ENCODE results near the gene DHRS4L2.
"Not testable (repeated sequence)": the region's sequence is repeated elsewhere in the genome, so short reads cannot be mapped to it uniquely, and the experiment has no call there.

Gene DHRS4L2

DNA sequence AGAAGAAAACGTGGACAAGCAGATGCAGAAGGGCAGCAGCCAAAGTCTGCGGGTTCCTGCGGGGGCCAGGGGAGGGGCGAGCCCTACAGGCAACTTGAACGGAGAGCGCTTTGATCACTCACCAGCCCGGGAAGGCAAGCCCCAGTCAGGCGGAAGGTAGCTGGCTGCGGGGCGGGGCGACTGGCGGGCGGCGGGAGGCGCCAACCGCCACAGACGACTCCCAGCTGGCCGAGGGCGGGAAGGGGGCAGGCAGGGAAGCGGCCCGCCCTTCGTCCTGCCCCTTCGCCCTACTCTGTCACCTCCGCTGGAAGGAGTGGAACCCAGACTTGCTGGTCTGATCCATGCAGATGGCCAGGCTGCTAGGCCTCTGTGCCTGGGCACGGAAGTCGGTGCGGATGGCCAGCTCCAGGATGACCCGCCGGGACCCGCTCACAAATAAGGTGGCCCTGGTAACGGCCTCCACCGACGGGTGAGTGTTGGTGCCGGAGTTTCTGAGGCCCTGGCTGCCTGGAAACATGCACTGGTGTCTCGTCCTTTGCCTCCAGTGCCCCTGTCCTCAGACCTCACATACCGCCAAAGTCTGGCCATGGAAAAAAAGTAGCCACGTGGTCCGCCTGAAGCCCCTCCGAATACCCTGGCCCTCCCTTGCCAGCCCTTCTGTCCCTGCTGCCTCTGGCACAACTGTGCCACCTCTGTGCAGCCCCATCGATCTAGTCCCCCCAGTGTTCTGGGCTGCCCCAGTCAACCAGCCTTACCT is at the start of gene DHRS4L2:
Gene DHRS4L2 (plus strand): TSS at position 323 of the 757 bp plus-strand sequence. CDS start 19 bp downstream, at position 342.
- DNase-seq (ENCODE audit: low spot score) = peak; percentile 24
- CTCF ChIA-PET = not testable (repeated sequence)
- H3K27ac ChIP-seq = peak within 1 kb of the TSS; percentile 99
- POLR2A ChIA-PET (ENCODE audit: low non-redundant PET) = interaction anchor here (0.8 kb wide), 1 partner anchor 92 kb away, joined by 3 read pairs; no protein-coding TSS in a partner anchor

DNA sequence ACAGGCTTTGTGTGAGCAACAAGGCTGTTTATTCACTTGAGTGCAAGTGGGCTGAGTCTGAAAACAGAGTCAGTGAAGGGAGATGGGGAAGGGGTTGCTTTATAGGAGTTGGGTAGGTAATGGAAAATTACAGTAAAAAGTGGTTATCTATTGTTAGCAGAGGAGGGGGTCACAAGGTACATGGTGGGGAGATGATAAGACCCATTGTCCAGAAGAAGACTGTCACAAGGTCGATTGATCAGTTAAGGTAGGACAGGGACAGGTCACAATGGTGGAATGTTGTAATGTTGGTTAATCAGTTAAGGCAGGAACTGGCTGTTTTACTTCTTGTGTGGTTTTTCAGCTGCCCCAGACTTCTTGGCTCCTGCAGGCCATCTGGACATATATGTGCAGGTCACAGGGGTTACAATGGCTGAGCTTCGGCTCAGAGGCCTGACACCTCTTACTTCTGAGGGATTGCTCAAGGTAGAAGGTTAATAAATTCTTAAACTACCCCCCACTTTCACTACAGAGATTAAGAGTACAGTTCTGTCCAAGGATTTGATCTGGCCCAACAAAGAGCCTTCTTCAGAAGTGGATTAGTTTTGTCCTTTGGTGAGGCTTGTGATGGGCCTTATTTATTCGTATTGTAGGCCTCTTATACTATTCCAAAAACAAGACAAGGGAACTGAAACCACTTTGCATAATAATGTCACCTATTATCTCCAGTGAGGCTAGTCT is 49.0 kb upstream of the DHRS4L2 start:
- TF ChIP-seq, protein P1, sequence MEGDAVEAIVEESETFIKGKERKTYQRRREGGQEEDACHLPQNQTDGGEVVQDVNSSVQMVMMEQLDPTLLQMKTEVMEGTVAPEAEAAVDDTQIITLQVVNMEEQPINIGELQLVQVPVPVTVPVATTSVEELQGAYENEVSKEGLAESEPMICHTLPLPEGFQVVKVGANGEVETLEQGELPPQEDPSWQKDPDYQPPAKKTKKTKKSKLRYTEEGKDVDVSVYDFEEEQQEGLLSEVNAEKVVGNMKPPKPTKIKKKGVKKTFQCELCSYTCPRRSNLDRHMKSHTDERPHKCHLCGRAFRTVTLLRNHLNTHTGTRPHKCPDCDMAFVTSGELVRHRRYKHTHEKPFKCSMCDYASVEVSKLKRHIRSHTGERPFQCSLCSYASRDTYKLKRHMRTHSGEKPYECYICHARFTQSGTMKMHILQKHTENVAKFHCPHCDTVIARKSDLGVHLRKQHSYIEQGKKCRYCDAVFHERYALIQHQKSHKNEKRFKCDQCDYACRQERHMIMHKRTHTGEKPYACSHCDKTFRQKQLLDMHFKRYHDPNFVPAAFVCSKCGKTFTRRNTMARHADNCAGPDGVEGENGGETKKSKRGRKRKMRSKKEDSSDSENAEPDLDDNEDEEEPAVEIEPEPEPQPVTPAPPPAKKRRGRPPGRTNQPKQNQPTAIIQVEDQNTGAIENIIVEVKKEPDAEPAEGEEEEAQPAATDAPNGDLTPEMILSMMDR (conservative IDR thresholded peaks at IDR 0.05; ENCODE audit: low read depth) = no peak
- no peak overlapping the region for H3K27ac ChIP-seq
- DNase-seq (ENCODE audit: low spot score) = no peak
- ChIA-PET POLR2A (ENCODE audit: low non-redundant PET) (no interaction called here), CTCF (no interaction called here)

DNA sequence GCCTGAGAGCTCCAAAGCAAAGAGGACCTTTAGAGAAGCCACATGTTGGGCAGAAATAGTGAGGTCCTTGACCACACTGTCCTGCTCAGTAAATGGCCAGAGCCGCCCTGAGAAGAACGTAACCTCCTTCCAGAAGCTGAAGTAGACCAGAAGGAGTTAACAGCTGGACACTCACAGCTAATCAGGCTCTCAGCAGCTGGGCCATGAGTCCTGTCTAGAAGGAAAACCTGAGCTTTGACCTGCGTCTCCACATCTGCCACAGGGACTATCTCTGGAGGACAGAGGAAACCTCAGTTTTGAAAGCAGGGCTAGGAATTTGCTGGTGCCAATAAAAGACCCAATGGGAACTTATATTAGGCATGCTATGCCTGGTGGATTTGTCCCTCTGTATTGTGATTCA is 47.5 kb upstream of the DHRS4L2 start:
- no peak for DNase-seq (ENCODE audit: low spot score)
- TF ChIP-seq, protein P1 (conservative IDR thresholded peaks at IDR 0.05; ENCODE audit: low read depth) = no peak
- ChIA-PET CTCF (no interaction called here), POLR2A (ENCODE audit: low non-redundant PET) (no interaction called here)
- H3K27ac ChIP-seq = no peak overlapping the region

DNA sequence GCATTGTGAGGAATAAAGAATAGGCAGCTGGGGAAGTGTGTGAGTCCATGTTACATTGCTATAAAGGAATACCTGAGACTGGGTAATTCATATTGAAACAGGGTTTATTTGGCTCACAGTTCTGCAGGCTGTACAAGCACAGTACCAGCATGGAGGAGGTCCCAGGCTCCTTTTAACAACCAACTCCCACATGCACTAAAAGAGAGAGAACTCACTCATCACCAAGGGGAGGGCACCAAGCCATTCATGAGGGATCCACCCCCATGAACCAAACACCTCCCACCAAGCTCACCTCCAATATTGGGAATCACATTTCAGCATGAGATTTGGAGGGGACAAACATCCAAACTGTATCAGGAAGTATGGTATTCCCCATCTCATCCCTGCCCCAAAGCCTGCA is 47.1 kb upstream of the DHRS4L2 start:
- ChIA-PET POLR2A (ENCODE audit: low non-redundant PET) (no interaction called here), CTCF (interaction anchor here (0.7 kb wide), 1 partner anchor 215 kb away, joined by 3 read pairs; no protein-coding TSS in a partner anchor)
- DNase-seq (ENCODE audit: low spot score) = no peak
- H3K27ac ChIP-seq = no peak overlapping the region
- TF ChIP-seq, protein P1 (conservative IDR thresholded peaks at IDR 0.05; ENCODE audit: low read depth) = no peak

DNA sequence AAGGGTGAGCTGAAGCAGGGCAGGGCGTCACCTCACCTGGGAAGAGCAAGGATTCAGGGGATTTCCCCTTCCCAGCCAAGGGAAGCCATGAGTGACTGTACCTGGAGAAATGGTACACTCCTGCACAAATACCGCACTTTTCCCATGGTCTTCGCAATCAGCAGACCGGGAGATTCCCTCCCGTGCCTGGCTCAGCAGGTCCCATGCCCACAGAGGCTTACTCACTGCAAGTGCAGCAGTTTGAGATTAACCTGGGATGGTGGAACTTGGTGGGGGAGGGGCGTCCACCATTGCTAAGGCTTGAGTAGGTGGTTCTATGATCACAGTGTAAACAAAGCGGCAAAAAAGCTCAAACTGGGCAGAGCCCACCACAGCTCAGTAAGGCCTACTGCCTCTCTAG is 46.1 kb upstream of the DHRS4L2 start:
- no peak overlapping the region for H3K27ac ChIP-seq
- CTCF ChIA-PET = interaction anchor here (0.7 kb wide), 1 partner anchor 216 kb away, joined by 3 read pairs; no protein-coding TSS in a partner anchor
- POLR2A ChIA-PET (ENCODE audit: low non-redundant PET) = no interaction called here
- DNase-seq (ENCODE audit: low spot score) = no peak
- TF ChIP-seq, protein P1 (conservative IDR thresholded peaks at IDR 0.05; ENCODE audit: low read depth) = no peak

DNA sequence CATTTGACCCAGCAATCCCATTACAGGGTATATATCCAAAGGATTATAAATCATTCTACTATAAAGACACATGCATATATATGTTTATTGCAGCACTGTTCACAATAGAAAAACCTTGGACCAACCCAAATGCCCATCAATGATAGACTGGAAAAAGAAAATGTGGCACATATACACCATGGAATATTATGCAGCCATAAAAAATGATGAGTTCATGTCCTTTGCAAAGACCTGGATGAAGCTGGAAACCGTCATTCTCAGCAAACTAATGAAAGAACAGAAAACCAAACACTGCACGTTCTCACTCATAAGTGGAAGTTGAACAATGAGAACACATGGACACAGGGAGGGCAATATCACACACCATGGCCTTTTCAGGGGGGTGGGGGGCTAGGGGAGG is 39.7 kb upstream of the DHRS4L2 start:
- DNase-seq (ENCODE audit: low spot score); H3K27ac ChIP-seq; POLR2A ChIA-PET (ENCODE audit: low non-redundant PET); CTCF ChIA-PET: not testable (repeated sequence)

DNA sequence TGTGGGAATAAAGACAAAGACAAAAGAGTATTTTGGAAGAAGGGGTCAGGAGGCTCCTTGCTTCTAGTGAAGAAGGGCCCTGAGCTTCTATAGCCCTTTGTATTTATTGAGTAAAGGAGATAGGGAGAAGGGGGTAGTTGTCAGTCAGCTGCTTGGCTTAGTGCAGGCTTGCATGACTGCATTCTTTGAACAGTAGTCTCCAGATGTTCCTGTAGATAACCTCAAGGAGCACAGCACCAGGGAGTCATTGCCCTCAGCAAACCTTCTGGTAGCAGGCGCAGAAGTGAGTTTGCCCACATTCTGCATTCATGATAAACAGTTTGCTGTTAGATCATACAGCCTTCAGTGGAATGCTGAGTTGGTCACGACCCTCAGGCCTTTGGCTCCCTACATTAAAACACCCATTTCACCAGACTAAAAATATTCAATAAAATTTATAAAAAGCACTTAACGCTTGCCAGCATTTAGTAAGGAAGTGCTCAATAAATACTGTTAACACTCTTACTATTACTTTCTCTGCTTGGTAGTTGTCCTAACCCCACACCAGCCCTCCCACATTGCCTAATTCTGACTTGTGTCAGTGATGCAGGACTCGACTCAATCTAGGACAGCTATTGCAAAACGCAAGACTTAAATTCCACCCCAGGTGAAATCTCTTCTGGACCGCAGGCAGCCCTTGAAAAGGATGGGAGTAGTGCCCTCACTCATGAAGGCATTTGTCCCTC is 38.2 kb upstream of the DHRS4L2 start:
- no peak overlapping the region for H3K27ac ChIP-seq
- CTCF ChIA-PET = no interaction called here
- POLR2A ChIA-PET (ENCODE audit: low non-redundant PET) = no interaction called here
- no peak for DNase-seq (ENCODE audit: low spot score)
- TF ChIP-seq, protein P1 (conservative IDR thresholded peaks at IDR 0.05; ENCODE audit: low read depth) = no peak

DNA sequence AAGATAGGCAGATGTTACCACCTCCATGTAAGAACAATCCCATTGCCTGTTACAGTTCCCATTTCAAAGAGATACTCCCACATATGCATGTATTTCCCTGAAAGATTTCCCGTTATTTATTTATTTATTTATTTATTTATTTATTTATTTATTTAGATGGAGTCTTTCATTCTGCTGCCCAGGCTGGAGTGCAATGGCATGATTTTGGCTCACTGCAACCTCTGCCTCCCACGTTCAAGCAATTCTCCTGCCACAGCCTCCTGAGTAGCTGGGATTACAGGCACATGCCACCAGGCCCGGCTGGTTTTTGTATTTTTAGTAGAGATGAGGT is 37.6 kb upstream of the DHRS4L2 start:
- POLR2A ChIA-PET (ENCODE audit: low non-redundant PET); CTCF ChIA-PET; DNase-seq (ENCODE audit: low spot score); H3K27ac ChIP-seq: not testable (repeated sequence)
